Measurements from ENCODE around the gene DPP9.

Gene DPP9

GRCh38 chr19:4636761-4637160, 86.9 kb downstream of the DPP9 start:
- TF ChIP-seq EZH2phosphoT487 (IDR thresholded peaks at IDR 0.05; ENCODE audit: borderline replicate concordance, low read length) = no peak
- TF ChIP-seq CTCF (IDR thresholded peaks at IDR 0.05; ENCODE audit: low read depth, low read length, poor library complexity, severe bottlenecking) = no peak
- H3K4me2 ChIP-seq (ENCODE audit: low read length) = peak overlapping the region; percentile 72
- H3F3A ChIP-seq (ENCODE audit: control insufficient read depth, insufficient read depth) = peaks cover 2% of the 10 kb centered on the region; the same call in 1 of the 2 replicates
- peak overlapping the region; percentile 60 for H3K4me3 ChIP-seq (ENCODE audit: low read length)
- no peaks in the 10 kb centered on the region for H3K9me3 ChIP-seq (ENCODE audit: control insufficient read depth, insufficient read depth, low read length)
- H3K36me3 ChIP-seq (ENCODE audit: control insufficient read depth, low read length) = no peaks in the 10 kb centered on the region
- peaks cover 3% of the 10 kb centered on the region; the same call in 1 of the 2 replicates for H3K27me3 ChIP-seq (ENCODE audit: control insufficient read depth, low read length)
- H3K9me2 ChIP-seq (replicated peaks; ENCODE audit: control insufficient read depth, low read length) = no peaks in the 10 kb centered on the region
- peaks cover 27% of the 10 kb centered on the region for H3K4me1 ChIP-seq (ENCODE audit: control insufficient read depth, low read length)
- H4K20me1 ChIP-seq (ENCODE audit: control insufficient read depth, insufficient read depth, low read depth, low read length) = no peaks in the 10 kb centered on the region
- H3K79me2 ChIP-seq (ENCODE audit: control insufficient read depth, low read length) = peaks cover 8% of the 10 kb centered on the region
- H3K27ac ChIP-seq (ENCODE audit: low read depth, low read length) = no peak overlapping the region

GRCh38 chr19:4636151-4636717, 87.4 kb downstream of the DPP9 start:
- Histone ChIP-seq H4K20me1 (ENCODE audit: control insufficient read depth, insufficient read depth, low read depth, low read length) (no peaks in the 10 kb centered on the region), H3K9me3 (ENCODE audit: control insufficient read depth, insufficient read depth, low read length) (no peaks in the 10 kb centered on the region), H3F3A (ENCODE audit: control insufficient read depth, insufficient read depth) (peaks cover 2% of the 10 kb centered on the region; the same call in 1 of the 2 replicates), H3K36me3 (ENCODE audit: control insufficient read depth, low read length) (no peaks in the 10 kb centered on the region), H3K9me2 (replicated peaks; ENCODE audit: control insufficient read depth, low read length) (no peaks in the 10 kb centered on the region), H3K4me3 (ENCODE audit: low read length) (peak overlapping the region; percentile 60), H3K79me2 (ENCODE audit: control insufficient read depth, low read length) (peaks cover 8% of the 10 kb centered on the region), H3K4me2 (ENCODE audit: low read length) (peak overlapping the region; percentile 72), H3K27ac (ENCODE audit: low read depth, low read length) (no peak overlapping the region), H3K4me1 (ENCODE audit: control insufficient read depth, low read length) (peaks cover 27% of the 10 kb centered on the region), H3K27me3 (ENCODE audit: control insufficient read depth, low read length) (peaks cover 3% of the 10 kb centered on the region; the same call in 1 of the 2 replicates)
- no peak for TF ChIP-seq EZH2phosphoT487 (IDR thresholded peaks at IDR 0.05; ENCODE audit: borderline replicate concordance, low read length)
- peak; percentile 92 for TF ChIP-seq CTCF (IDR thresholded peaks at IDR 0.05; ENCODE audit: low read depth, low read length, poor library complexity, severe bottlenecking)

- H3F3A ChIP-seq (ENCODE audit: control insufficient read depth, insufficient read depth) = peaks cover 2% of the 10 kb centered on the region; the same call in 1 of the 2 replicates
- H3K9me3 ChIP-seq (ENCODE audit: control insufficient read depth, insufficient read depth, low read length) = no peaks in the 10 kb centered on the region
- no peaks in the 10 kb centered on the region for H4K20me1 ChIP-seq (ENCODE audit: control insufficient read depth, insufficient read depth, low read depth, low read length)
- H3K79me2 ChIP-seq (ENCODE audit: control insufficient read depth, low read length) = peaks cover 8% of the 10 kb centered on the region
- peaks cover 3% of the 10 kb centered on the region; the same call in 1 of the 2 replicates for H3K27me3 ChIP-seq (ENCODE audit: control insufficient read depth, low read length)
- no peaks in the 10 kb centered on the region for H3K9me2 ChIP-seq (replicated peaks; ENCODE audit: control insufficient read depth, low read length)
- no peak for TF ChIP-seq CTCF (IDR thresholded peaks at IDR 0.05; ENCODE audit: low read depth, low read length, poor library complexity, severe bottlenecking)
- TF ChIP-seq EZH2phosphoT487 (IDR thresholded peaks at IDR 0.05; ENCODE audit: borderline replicate concordance, low read length) = no peak
- no peak overlapping the region for H3K27ac ChIP-seq (ENCODE audit: low read depth, low read length)
- peak overlapping the region; percentile 72 for H3K4me2 ChIP-seq (ENCODE audit: low read length)
- peak overlapping the region; percentile 60 for H3K4me3 ChIP-seq (ENCODE audit: low read length)
- H3K36me3 ChIP-seq (ENCODE audit: control insufficient read depth, low read length) = no peaks in the 10 kb centered on the region
- peaks cover 27% of the 10 kb centered on the region for H3K4me1 ChIP-seq (ENCODE audit: control insufficient read depth, low read length)
Observed at GRCh38 chr19:4635754-4636116, 87.9 kb downstream of the DPP9 start.

Measured in DOHH2 (cell line).